HG03159 (cell line): ENCODE measurements around the gene NELFB.

Source experiments
- ATAC-seq: cut with Tn5 transposase; IDR thresholded peaks from one replicate; pipeline ENCODE4 v1.9.1; 2021; ENCODE audit warnings: mild to moderate bottlenecking, moderate library complexity; ENCODE audit not compliant: unreplicated experiment

Gene NELFB

DNA sequence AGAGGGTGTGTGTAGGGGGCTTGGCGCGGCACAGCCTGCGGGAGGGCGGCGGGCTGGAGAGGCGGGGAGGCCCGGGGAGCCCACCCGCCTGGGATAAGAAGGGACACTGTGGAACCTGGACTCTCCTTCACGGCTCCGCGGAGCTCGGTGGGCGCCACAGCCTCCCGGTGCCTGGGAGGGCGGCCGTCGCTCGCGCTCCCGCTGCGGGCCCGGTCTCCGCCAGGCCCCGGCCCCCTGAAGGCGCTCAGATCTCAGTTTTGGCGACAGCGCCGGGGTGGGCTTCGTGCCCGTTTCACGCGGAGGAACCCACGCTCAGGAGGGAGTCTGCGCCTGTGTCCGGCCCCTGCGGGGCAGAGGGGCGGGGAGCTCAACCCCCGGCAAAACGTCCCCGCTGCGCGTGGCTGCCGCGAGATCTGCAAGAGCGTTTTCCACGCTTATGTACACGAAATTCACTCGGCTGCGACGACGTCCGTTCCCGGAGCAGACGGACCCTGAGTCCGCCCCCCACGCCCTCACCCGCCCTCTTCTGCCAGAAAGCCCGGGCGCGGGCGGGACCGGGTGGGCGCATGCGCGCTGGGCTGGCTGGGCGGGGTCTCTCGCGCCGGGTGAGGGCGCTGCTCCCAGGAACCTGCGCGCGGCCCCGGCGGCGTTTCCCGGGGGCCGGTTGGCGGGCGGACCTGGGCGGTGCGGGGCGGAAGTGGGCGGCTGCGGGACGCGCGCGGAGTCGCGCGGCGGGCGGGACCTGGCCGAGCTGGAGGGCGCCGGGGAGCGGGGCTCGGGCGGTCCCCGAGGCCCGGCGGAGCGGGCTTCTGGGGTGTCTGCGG is at the start of gene NELFB:
Gene NELFB, plus strand, starts transcription at position 704 of the 824 bp plus-strand sequence.
- peak; percentile 79 for ATAC-seq

DNA sequence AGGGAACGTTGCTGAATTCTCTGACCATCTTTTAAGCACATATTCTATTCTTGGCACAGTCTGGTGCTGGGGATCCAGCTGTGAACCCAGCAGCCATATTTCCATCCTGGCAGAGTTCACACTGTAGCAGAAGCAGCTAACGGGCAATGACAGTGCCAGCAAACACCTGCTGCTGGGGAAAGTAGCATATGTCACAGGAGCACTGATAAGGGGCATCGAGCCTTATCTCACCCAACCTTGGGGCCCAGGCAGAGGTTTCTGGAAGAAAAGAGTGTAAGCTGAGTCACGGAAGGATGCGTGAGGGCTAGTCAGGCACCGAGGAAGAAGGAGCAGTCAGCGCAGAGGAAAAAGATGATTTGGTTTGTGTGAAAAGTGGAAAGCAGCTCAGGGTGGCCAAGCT is 48.5 kb upstream of the NELFB start:
- ATAC-seq, result no peak

DNA sequence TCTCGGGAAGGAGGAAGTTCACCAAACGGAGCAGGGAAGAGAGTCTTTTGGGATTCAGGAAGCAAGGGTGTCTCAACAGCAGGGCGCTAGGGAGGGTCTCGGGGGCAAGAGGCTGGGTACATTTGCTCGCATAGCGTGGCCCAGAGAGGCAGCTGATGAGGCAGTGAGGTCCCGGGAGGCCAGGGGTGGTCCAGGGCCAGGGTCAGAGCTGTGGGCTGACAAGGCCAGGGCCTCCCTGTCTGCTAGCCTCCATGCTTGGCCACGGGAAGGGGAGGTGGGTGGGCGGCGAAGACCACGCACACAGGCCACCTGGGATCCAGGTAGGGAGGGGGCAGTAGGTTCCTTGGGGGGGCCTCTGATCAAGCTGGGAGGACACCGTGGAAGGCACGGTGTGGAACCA is 43.6 kb upstream of the NELFB start:
- no peak for ATAC-seq

DNA sequence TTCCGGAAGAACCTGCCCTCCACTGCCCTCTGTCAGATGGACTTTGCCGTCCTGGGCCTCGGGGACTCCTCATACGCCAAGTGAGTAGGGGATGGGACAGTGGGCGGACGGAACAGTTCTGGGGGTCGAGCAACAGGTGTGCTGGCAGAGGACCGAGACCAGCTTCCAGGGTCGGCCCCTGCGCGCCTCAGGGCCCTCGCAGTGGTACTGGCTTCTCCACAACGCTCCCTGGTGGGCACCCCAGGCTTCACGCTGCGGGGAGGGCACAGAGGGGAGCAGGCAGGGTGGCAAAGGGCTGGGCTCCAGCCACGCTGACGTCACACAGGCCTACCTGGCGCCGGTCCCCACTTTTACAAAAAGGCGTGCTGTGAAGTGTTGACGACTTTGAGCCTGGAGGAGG is 42.6 kb upstream of the NELFB start:
- no peak for ATAC-seq

DNA sequence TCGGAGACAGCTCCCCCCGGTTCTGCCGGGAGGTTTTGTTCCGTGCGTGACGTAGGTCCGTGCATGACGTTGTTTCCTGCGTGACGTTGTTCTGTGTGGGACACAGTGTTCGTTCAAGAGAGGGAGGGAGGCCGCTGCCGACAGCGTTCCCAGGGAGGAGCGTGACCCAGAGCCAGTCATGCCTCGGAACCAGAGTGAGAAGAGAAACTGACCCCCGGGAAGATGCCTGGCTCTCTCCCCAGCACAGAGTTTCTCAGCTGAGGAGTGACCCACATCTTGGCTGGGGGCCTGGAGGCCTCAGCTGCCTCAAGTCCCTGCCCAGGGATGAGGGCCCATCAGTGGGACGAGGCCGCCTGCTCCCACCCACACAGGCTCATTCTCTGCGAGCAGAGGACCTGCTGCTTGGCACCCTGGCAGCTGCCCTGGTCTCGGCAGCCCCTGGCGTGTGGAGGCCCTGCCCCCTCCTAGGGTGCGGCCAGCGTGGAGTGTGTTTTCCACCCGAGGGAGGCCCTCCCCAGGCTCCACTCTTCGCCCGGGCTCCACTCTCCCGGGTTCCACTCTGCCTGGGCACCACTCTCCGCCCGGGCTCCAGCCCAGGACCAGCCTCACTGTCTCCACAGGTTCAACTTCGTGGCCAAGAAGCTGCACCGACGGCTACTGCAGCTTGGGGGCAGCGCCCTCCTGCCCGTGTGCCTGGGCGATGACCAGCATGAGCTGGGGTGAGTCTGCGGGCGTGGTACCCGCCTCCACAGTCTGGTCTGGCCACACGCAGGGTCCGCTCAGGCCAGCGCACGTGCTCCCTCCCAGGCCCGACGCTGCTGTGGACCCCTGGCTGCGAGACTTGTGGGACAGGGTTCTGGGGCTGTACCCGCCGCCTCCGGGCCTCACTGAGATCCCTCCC is 41.7 kb upstream of the NELFB start:
- ATAC-seq, result no peak

DNA sequence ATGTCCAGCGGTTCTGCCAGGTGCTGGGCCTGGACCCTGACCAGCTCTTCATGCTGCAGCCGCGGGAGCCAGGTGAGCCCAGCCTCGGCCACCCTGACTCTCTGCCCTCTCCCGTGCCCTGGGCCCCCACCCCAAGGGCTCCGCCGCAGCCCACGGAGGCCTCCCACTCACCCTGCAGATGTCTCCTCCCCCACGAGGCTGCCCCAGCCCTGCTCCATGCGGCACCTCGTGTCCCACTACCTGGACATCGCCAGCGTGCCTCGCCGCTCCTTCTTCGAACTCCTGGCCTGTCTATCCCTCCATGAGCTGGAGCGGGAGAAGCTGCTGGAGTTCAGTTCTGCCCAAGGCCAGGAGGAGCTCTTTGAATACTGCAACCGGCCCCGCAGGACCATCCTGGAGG is 40.5 kb upstream of the NELFB start:
- no peak for ATAC-seq

DNA sequence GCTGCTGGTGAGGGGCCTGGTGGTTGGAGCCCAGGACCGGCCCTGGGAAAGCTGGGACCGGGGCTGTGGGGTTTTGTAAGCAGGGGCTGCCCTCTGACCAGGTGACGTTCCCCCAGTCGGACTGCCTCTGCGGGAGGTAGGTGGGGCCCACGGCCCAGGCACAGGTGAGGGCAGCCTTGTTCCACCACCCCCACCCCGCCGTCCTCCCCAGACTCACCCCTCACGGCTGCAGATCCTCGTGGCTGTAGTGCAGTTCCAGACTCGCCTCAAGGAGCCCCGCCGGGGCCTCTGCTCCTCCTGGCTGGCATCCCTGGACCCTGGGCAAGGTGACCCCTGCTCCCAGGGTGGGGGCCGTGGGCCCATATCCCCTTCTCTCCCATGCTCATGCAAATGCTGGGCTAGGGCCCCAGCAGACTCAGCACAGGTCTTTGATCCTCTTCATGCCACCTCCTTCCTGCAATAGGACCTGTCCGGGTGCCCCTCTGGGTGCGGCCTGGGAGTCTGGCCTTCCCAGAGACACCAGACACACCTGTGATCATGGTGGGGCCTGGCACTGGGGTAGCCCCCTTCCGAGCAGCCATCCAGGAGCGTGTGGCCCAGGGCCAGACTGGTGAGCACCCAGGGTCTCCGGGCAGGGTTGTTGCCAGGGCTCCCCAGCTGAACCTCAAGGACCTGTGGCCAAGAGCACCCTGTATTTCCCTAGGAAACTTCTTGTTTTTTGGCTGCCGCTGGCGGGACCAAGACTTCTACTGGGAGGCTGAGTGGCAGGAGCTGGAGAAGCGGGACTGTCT is 39.7 kb upstream of the NELFB start:
- ATAC-seq, result no peak

DNA sequence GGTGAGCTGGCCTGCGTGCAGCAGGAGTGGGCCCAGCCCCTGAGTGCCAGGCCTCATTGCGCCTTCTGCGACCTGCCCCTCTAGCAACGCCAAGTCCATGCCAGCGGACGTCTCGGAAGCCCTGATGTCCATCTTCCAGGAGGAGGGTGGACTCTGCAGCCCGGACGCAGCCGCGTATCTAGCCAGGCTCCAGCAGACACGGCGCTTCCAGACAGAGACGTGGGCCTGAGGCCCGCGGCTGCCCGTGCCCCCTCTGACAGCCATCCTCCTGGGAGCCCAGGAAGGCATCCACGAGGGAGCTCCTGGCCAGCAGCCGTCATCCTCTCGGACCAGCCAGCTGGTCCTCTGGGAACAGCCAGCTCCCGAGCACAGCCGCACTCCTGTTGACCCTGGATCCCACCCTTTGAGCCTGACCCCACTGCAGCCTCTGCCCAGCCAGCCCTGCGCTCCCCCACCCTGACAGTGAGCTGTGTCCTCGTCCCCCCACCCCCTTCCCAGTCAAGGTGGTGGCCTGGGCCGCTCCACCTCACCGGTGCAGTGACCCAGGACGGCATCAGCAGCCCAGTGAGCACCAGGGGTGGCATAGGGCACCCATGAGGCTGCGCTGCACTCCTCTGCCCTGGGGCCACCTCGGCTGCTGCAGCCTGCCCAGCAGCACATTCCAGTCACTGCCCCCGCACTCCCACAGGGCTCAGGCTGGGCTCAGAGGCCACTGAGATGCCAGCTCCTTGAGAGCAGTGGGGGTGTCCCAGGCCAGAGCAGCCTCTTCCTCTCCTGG is 38.8 kb upstream of the NELFB start:
- ATAC-seq, result no peak

DNA sequence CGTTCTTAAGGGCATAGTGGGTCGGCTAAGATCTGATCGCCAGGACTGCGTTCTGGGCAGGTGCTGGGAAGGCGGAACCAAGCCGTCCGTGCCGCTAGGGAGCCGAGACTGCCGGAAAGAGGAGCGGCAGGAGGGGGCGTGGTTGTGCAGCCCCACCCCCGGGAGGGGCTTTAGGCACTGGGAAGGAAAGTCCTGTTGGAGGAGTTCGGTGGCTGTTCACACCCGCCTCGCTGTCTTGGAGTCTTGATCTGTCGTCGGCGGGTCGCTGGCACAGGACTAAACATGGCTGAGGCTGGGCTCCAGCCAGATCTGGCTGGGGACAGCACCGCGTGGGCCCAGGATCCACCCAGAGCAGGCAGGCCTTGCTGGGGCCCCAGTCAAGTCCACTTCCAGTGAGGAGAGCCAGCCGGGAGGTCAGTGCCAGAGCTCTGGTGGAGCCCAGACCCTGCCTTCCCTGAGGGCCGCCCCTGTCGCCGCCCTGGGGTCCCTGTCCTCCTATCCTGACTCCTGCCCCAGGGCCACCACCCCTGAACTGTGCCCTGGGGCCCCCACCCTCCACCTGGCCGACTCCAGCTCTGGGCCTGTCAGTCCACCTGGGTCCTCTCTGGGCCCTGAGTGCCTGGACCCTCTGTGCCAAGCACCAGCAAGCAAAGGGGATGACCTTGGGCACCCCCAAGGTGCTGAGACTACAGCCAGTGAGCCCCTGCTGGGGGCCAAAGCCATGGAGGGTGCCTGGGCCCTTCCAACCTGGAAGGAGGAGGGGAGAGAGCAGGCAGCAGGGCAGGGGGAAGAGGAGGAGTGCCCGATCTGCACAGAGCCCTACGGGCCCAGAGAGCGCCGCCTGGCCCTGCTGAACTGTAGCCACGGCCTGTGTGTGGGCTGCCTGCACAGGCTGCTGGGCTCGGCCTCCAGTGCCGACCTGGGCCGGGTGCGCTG is 37.6 kb upstream of the NELFB start:
- no peak for ATAC-seq

DNA sequence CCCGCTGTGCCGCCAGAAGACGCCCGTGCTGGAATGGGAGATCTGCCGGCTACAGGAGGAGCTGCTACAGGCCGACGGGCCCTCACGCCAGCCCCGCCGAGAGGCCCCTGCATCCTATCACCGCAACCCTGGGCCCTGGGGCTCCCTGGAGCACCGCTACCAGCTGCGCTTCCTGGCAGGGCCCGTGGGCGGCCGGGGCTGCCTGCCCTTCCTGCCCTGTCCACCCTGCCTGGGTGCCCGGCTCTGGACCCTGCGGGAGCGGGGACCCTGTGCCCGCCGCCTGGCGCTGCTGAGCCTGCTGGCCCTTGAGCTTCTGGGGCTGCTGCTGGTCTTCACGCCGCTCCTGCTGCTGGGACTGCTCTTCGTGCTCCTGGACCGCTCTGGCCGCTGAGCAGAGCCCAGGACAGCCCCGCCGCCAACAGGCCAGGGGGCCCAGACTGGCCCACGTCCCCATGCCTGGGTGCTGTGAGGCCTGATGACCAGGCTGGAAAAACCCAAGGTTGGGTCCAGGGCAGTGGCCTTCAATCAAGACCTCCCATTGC is 36.8 kb upstream of the NELFB start:
- ATAC-seq, result no peak

DNA sequence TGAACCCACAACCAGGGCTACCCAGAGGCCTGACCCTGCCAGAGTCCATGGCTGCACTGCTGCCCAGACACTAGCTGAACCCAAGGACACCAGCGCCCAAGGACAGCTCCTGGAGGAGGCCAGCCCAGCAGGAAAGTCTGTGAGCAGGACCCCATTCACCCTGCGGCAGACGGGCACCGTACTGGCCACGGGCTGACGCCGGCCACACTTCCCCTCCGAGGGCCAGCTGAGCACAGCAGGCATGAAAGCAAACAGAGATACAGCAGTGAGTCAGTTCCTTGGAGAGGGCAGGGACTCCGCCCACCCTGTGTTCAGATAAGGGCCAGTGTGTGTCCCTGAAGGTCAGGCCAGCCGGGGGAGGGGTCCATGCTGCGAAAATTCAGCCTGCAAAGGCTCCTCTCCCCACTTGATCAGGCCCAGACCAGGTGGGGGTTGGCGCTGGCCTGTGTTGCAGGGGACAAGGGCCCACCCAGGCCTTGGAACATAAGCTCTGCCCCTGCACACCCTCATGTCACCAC is 36.3 kb upstream of the NELFB start:
- ATAC-seq, result no peak

DNA sequence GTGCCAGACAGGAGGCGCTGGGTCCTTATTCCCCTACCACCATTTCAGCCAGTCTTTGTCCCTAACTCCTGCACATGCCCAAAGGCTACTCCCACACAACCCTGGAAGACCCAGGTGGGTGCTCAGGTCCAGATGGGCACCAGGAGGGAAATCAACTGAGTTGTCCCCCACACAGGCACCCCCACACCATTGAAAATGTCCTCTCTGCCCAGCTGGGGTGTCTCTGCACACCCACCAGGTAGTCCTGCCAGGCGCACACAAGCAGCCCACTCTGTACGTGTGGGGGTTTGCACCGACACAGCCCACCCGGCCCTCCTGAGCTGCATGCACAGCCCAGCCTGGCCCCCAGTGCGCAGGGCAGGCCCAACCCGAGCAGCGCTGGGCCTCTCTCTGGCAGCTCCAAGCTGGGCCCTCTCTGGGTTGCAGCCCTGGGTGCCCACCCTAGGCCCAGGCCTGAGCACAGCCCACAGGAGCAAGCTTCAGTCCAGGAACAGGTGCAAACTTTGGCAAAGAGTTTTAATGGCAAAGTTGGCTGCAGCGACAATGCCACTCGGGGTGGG is 35.3 kb upstream of the NELFB start:
- ATAC-seq, result no peak

DNA sequence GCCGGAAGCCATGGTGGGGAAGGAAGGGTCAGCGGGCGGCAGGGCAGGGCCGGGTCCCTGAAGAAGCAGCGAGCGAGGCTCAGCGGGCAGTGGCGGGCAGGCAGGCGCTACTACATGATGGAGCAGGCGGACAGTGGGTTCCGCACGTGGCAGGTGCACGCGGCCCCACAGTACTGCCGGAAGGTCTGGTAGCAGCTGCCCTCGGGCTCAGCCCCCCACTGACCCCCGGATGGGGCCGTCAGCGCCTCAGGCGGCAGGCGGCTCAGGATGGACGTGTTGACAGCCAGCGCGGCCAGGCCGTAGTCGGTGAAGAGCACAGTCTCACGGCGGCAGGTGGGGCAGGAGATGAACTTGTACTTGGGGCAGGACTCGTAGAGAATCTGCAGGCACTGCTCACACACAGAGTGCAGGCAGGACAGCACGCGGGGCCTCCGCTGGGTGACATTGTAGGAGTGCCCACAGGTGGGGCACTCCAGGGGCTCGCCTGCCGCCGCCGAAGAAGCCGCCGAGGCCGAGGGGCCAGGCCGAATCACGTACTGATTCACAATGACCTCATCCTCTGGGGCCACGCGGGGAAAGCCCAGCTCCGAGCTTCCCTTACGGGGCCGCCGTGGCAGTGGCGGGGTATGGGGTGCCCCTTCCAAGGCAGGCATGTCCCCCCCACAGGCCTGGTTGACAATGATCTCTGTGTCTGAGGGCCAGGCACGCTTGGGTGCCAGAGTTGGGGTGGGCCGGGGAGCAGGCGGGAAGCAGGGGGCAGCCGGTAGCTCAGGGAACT is 34.6 kb upstream of the NELFB start:
- no peak for ATAC-seq

DNA sequence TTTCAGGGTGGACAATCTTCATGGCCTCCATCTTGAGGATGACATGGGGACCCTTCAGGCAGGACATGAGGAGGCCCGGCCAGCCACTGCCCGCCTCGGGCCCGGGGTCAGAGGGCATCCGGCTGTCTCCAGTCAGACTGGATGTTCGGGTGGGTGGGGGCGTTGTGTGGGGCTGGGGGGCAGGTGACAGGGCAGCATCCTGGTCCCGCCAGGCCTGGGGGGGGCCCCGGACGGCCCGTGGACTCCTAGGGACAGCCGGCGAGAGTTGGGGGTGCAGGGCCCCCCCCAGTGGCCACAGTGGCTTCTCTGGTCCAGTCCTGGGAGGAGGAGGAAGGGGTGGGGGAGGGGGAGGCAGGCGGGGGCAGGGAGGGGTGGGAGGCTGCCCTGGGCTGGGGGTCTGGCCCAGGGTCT is 34.0 kb upstream of the NELFB start:
- no peak for ATAC-seq

DNA sequence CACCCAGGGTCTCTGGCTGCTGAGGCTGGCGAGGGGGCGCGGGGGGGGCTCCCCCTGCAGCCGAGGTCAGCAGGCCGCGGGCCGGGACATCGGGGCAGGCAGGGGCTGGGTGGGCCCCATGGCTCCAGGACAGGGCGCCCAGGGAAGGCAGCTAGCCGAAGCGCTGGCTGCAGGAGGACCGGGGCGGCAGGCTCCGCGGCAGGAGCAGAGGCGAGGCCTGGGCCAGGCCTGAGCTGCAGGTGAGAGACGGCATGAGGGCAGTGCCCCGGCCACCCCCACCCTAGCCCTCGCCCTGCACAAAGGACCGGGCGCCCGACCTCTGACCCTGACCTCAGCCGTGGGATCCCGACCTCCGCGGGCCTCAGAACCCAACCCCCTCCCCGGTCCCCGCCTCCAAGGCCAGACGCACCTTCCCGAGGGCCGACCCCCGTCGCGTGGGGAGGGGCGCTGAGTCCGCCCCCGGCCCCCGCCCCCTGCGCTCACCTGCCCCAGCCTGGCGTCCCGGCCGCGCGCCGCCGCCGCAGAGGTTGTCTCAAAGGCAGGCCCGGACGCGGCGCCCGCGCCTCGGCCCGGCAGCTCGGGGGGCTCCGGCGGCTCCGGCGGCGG is 33.5 kb upstream of the NELFB start:
- ATAC-seq, result no peak

DNA sequence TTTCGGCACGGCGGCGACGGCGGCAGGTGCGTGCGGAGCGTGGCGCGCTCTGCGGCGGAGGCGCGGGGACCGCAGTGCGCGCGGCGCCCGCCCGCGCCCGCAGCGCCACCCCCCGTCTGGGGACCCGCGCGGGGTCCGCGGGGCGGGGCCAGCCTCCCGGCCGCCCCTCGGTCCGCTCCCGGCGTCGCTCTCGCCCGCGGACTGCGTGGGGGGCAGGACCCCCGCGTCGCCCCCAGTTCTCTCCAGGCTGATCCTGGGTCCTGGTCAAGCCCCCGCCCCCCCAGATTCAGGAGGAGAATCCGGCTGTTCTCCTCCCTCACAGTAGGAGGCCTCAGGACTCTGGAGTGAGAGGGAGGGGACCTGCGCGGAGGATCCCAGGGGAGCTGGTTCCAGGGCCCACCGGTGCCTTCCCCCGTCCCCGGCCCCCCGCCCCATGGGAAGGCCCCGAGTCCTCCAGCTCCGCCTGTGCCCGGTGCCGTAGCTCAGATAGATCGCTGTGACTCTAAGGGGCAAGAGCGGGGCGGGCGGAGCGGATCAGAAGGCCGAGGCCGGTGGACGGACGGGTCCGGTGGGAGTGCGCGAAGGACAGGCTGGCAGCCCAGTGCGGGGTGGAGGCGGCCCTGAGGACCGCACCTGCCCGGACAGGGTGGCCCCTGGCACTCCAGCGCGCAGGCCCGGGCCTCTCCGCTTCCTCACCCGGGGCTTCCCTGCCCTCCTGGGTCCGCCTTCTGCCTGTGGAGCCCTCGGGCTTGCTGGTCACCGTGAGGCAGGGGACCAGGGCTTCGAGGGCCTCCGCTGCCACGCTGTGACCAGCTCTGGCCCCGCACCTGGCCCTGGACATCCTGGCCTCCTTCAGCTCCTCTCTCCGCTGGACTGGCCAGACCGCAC is 32.7 kb upstream of the NELFB start, which contains the start of gene RNF208:
Gene RNF208, minus strand, starts transcription at position 51 of the 888 bp plus-strand sequence. CDS start 1,028 bp downstream, outside the sequence.
- ATAC-seq, result no peak
